Measurements from ENCODE around the gene VGLL4. TPM values are rescaled to one million over a fixed set of nuclear protein-coding genes. Genes with fewer than 3 reads are reported as not detected.

Gene VGLL4
- total RNA-seq, 3 donors from 2014 or later, result 42.5 to 51.3 (median 46.4) TPM

DNA sequence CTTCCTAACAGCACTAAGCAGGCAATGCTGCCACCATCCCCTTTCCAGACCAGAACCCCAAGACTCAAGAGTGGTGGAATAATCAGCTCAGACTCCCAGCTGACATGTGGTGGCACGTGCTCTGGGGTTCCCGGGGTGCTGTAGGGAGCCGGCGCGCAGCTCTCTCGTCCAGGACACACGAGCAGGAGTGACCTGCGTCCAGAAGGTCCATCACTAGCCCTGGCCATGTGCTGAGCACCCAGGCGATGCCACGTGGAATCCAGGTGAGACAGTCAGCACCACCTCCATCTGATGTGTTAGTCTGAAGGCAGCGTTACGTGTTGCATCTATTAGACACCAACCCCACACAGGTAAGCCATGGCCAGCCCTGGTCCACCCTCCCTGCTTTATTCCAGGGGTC, 78.2 kb downstream of the VGLL4 start:
- Histone ChIP-seq H3K36me3 (ENCODE audit: low read depth) (no peaks in the 10 kb centered on the region), H3K4me1 (ENCODE audit: low read depth) (no peaks in the 10 kb centered on the region), H3K9me3 (no peaks in the 10 kb centered on the region), H3K4me3 (no peak overlapping the region)
- no peak for ATAC-seq
- no peak for DNase-seq
- intact Hi-C loops (cut with DNase I, micrococcal nuclease), result no loop called here
- TF ChIP-seq, protein P1, sequence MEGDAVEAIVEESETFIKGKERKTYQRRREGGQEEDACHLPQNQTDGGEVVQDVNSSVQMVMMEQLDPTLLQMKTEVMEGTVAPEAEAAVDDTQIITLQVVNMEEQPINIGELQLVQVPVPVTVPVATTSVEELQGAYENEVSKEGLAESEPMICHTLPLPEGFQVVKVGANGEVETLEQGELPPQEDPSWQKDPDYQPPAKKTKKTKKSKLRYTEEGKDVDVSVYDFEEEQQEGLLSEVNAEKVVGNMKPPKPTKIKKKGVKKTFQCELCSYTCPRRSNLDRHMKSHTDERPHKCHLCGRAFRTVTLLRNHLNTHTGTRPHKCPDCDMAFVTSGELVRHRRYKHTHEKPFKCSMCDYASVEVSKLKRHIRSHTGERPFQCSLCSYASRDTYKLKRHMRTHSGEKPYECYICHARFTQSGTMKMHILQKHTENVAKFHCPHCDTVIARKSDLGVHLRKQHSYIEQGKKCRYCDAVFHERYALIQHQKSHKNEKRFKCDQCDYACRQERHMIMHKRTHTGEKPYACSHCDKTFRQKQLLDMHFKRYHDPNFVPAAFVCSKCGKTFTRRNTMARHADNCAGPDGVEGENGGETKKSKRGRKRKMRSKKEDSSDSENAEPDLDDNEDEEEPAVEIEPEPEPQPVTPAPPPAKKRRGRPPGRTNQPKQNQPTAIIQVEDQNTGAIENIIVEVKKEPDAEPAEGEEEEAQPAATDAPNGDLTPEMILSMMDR (IDR thresholded peaks at IDR 0.05), result no peak

DNA sequence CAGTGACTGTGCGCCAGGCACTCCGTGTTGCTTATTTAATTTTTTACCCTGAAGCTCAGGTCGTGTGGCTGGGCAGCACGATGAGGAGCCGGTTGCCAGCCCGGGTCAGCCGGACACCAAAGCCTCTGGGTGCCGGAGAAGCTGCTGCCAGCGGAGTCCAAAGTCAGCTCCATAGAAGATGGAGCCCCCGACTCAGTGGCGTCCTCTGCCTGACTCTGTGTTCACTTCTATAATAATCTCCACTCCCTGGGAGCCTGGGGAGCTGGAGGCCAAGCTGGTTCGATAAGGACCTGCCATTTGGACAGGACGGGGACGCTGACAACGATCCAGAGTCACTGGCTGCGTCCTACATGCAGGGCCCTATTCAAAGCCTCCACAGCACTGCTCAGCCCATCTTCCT, 78.6 kb downstream of the VGLL4 start:
- intact Hi-C loops (cut with DNase I, micrococcal nuclease), result no loop called here
- ATAC-seq (no peak), DNase-seq (no peak)
- H3K4me1 ChIP-seq (ENCODE audit: low read depth), result no peaks in the 10 kb centered on the region
- H3K9me3 ChIP-seq, result no peaks in the 10 kb centered on the region
- TF ChIP-seq, protein P1 (IDR thresholded peaks at IDR 0.05), result no peak
- H3K4me3 ChIP-seq, result no peak overlapping the region
- H3K36me3 ChIP-seq (ENCODE audit: low read depth), result no peaks in the 10 kb centered on the region

DNA sequence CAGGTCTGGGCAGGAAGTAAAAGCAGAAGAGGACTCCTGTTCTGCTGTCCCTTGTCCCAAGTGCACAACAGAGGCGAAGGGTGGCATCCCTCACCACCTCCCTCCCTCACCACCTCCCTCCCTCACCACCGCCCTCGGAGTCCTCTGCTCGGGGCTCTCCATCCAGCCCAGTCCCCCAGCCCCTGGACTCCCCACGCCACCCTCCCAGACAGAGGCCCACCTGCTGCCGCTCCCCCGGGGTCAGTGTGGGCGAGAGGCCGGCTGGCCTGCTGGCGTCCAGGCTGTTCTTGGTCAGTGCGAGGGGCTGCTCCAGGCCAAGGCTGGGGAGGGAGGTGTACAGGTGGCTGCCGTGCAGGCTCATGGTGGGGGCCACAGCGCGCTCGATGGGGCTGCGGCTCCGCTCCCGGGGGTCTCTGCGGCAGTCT, 79.1 kb downstream of the VGLL4 start:
- no peak for DNase-seq
- H3K4me3 ChIP-seq, result no peak overlapping the region
- intact Hi-C loops (cut with DNase I, micrococcal nuclease), result no loop called here
- no peaks in the 10 kb centered on the region for H3K4me1 ChIP-seq (ENCODE audit: low read depth)
- H3K36me3 ChIP-seq (ENCODE audit: low read depth), result no peaks in the 10 kb centered on the region
- no peak for ATAC-seq
- TF ChIP-seq, protein P1 (IDR thresholded peaks at IDR 0.05), result no peak
- H3K9me3 ChIP-seq, result no peaks in the 10 kb centered on the region

DNA sequence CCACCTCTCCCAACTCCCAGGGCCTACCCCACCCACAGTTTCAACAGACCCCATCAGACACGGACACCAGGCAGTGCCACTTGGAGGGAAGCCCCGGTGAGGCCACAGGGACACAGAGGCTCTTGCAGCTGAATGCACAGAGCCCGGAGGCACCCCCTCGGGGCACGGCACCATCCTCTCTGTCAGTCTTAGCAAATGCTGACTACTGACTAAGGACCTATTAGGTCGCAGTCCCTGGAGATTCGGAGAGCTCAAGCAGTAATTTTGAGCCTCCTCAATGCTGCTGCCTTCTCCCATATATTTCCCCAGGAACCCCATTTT, 79.9 kb downstream of the VGLL4 start:
- DNase-seq (no peak), ATAC-seq (no peak)
- TF ChIP-seq, protein P1 (IDR thresholded peaks at IDR 0.05), result no peak
- no peaks in the 10 kb centered on the region for H3K9me3 ChIP-seq
- no peaks in the 10 kb centered on the region for H3K36me3 ChIP-seq (ENCODE audit: low read depth)
- H3K4me1 ChIP-seq (ENCODE audit: low read depth), result no peaks in the 10 kb centered on the region
- intact Hi-C loops (cut with DNase I, micrococcal nuclease), result no loop called here
- H3K4me3 ChIP-seq, result no peak overlapping the region

DNA sequence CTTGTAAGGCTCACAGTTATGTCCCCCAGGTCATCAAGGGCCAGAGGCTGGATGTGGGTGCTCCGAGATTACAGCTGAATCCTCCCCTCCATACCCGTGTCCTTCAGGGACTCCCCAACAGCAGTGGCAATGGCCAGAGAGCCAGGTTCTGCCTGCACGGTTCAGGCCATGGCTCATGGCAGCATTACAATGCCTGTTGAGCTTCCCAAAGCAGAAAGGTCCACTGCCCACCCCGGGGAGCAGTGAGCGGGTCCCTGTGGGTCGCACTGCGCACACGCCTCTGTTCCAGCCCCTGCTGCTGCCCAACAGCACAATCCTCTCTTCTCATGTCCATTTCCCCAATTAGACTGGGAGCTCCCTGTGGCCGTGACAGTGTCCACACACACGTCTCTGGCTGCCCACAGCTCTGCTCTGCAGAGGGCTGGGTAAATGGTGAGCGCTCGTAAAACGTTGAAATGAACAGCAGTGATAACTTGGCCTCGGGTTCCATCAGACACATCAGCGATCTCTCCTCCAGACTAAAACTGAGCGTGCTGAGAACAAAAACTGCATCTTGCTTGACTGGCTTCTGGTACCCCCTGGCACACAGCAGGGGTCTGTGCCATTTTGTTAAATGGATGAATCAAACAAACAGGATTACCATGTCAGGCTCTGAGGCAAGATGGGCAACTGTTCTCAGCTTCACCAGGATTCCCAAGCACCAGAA, 80.4 kb downstream of the VGLL4 start:
- no peaks in the 10 kb centered on the region for H3K4me1 ChIP-seq (ENCODE audit: low read depth)
- H3K4me3 ChIP-seq, result no peak overlapping the region
- no peaks in the 10 kb centered on the region for H3K9me3 ChIP-seq
- intact Hi-C loops (cut with DNase I, micrococcal nuclease), result no loop called here
- H3K36me3 ChIP-seq (ENCODE audit: low read depth), result no peaks in the 10 kb centered on the region
- ATAC-seq (no peak), DNase-seq (no peak)
- TF ChIP-seq, protein P1 (IDR thresholded peaks at IDR 0.05), result no peak
